ENCODE results near the gene WNT5B.
"Not testable (repeated sequence)": the region's sequence is repeated elsewhere in the genome, so short reads cannot be mapped to it uniquely, and the experiment has no call there.

The WNT5B gene

GRCh38 chr12:1691123-1692007 lies 62.3 kb downstream of the WNT5B start:
- peak; percentile 15 for DNase-seq (ENCODE audit: low read depth)

- no peak for DNase-seq (ENCODE audit: low read depth)
Observed at GRCh38 chr12:1692226-1692625, 63.2 kb downstream of the WNT5B start.

DNA sequence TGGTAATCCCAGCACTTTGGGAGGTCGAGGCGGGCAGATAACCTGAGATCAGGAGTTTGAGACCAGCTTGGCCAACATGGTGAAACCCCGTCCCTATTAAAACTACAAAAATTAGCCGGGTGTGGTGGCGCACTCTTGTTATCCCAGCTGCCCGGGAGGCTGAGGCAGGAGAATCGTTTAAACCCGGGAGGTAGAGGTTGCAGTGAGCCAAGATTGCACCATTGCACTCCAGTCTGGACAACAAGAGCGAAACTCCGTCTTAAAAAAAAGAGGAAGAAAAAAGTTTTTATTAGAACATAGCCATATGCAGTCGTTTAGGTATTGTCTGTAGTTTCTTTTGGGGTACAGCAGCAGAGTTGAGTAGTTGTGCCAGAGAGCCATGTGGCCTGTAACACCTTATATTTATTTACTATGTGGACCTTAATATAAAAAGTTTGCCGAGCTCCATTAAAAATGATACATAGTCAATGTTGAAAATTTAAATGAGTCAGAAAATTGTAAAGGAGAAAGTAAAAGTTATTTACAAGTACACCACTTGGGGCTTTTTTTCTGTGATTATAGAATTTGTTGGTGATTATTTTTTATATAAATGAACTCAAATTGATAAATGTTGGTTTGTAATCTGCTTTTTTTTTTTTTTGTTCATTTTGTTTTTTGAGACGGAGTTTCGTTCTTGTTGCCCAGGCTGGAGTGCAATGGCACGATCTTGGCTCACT lies 64.0 kb downstream of the WNT5B start:
- DNase-seq (ENCODE audit: low read depth), result no peak

GRCh38 chr12:1695097-1695496 lies 66.1 kb downstream of the WNT5B start:
- DNase-seq (ENCODE audit: low read depth), result not testable (repeated sequence)

GRCh38 chr12:1695886-1696670 lies 67.0 kb downstream of the WNT5B start:
- DNase-seq (ENCODE audit: low read depth), result peak; percentile 23

GRCh38 chr12:1696800-1697199 lies 67.8 kb downstream of the WNT5B start:
- no peak for DNase-seq (ENCODE audit: low read depth)

Measured in amniotic epithelial cell (primary cell).